IPS DF 19.7 (cell line): ENCODE measurements around the gene KIAA2012.
"Not testable (repeated sequence)": the region's sequence is repeated elsewhere in the genome, so short reads cannot be mapped to it uniquely, and the experiment has no call there.

ENCODE experiments used
- DNase-seq: peaks from one replicate; pipeline ENCODE4 v3.0.0-alpha.2; 2013; ENCODE audit warnings: low read depth, low spot score

The KIAA2012 gene

DNA sequence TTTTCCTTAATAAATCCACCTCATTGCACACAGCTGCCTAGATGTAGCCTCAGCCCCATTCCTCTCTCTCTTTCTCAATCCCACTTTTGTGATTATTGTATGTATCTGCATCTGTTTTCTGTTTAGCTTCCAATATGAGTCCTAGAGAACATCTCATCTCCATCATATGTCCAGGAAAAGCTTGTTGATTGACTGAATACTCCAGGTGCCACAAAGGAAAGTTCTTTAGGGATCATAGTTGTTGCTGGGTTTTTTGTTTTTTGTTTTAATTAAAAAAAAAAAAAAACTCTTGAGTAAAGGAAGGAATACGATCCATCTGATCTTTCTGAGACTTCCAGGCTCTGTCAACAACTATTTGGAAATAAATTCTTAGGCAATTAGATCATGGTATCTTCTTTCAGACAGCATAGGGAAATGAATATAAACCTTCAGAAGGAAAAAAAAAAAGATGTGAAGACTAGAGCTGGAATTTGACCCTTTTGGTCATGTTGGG, 42.5 kb downstream of the KIAA2012 start:
- no peak for DNase-seq

DNA sequence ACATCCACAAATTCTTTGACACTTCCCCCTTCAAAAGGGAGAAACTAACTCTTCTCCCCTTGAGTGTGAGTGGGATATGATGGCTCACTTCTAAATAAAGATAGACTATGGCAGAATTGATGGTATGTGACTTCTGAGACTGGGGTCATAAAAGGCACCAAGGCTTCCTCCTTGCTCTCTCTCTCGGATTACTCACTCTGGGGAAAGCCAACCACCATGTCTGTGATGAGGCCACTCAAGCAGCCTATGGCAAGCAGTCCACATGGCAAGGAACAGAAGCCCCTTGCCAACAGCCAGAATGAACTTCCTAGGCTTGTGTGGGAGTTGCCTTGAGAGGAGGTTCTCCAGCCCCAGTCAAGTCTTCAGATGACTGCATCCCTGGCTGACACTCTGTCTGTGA, 43.6 kb downstream of the KIAA2012 start:
- DNase-seq = no peak

DNA sequence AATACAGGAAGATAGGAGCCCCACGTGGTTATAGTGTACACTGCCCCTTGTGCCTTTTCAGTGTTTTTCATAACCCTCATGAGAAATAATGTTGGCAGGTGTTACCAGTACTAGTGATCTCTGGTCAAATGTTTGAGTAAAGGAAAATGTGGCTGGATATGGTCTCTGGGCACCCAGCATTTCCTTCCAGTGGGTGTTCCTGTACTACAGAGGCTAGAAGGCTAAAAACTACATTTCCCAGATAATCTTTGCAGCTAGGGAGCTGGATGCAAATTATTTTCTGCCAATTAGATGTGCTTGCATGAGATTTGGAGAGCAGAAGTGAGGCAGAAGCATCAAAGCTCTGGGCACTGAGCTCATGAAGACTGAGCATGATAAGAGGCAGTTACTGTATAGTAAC, 45.1 kb downstream of the KIAA2012 start:
- no peak for DNase-seq

DNA sequence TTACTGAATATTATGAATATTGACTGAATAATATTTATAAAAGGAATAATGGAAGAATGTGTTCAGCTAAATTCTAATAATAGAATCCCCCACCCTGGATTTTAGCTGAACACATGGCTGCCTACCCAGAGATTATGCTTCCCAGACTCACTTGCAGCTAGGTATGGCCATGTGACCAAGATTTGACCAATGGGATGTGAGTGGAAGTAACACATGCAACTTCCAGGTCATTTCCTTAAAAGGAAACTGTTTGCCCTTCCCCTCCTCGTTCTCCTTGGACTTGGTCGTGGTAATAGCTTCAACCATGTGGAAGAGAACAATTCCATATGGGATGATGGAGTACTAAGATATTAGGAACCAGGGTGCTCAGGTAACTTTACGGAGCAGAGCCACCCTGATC, 47.8 kb downstream of the KIAA2012 start:
- DNase-seq = no peak

DNA sequence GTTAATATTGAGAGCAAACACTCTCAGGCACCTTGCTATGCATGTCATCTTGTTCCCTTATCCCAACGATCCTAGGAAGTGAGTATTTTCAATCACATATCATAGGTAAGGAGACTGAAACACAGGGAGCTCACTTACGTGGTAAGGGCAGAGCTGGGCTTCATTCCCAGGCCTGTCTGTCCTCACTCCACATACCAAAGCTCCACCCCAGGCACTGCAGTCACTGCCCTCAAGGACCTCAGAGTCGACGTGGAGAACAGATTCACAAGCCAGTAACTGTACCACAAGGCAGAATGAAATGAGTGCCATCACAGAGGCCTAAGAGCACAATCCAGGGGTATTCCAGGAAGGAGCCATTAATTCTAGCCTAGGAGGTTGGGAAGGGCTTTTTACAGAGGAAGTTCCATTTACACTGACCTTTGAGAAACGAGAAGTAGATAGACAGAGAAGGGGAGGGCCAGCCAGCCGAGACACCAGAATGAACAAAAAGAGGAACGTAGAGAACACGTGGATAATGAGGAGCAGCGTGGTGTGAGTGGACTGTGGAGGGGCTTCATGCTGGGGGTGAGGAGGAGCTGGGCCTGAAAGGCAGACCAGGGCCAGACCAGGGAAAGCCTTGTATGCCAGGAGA, 48.6 kb downstream of the KIAA2012 start:
- no peak for DNase-seq

DNA sequence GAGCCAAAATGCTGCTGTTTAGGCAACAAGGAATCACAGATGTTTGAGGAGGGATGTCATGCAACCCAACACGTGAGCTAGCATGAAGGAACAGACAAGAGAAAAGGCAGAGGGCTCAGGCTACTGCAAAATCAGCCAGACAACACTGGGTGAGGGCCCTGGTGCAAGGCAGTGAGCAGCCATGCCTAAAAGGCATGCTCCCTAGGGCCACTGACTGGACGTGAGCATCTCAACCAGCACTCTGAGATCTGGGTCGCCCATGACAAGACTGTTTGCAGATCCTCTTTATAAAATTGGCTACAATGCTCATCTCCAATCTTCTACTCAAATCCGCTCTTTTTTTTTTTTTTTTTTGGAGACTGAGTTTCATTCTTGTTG, 49.1 kb downstream of the KIAA2012 start:
- no peak for DNase-seq

DNA sequence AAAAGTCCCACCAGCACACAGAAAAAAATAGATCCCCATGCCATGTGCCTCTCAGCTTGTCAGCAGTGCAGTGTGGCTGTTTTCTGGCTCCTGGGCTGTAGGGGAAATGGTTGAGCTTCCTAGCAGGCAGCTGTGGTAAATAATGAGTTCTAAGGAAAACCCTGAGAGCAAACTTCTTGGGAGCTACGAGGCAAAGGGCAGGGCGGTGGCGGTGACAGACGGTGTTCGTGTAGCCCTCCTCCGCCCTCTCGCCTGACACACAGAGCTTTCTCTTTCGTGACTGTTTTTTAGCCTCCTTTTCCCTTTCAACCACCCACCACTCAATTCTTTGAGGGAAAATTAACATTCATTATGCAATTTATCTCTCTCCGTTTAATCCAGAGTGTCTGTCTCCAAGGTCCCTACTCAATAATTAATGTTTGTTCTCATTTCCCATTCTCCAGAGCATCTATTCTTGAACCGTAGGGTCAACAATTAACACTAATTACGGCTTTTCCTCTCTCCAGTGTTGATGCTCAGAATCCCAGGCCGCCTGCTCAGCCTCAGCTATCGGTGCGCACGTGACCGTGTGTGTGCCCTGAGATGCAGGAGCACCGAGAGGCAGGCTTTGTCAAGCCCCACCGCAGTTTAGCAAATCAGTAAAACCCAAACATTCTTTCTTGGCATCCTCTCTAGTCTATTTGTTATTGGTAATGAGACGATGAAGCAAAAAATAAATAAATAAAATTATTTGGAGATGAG, 50.1 kb downstream of the KIAA2012 start:
- no peak for DNase-seq

DNA sequence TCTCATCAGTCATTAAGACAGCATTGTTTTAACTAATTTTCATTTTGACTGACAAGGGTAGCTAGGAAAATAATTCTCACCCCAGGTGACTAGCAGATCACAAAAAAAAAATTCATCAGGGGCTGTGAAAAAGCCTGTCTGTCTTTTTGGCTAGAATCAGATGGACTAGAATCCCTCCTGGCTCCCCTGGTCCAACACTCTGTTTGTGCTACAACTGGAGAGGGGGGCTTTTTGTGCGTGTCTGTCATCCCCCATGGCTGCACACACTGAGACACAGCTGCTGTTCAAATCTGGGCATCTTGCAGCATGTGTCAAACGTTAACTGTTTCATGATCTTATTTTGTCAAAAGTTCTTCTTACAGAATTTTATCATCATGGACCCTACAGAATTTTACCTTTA, 51.2 kb downstream of the KIAA2012 start:
- DNase-seq = no peak

DNA sequence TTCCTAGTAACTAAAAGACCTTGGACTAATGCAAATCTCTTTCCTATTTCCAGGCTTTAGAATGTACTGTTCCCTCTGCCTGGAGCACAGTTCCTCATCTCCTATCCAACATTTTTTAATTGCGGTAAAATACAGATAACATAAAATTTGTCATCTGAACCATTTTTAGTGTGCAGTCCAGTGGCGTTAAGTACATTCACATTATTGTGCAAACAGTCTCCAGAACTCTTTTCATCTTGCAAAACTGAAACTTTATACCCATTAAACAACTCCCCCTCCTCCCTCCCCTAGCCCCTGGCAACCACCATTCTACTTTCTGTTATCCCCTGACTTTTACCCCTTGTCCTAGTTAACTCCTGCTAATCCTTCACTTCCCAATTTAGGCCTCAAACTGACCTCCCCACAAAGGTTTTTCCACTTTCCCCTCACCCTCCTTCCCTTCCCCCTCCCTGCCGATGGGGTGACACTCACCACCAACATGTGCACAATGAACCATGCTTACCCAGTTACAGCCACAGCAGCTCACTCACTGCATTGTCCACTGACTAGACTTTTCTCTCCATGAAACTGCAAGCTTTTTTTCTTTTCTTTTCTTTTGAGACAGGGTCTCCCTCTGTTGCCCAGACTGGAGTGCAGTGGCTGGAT, 54.8 kb downstream of the KIAA2012 start:
- no peak for DNase-seq

DNA sequence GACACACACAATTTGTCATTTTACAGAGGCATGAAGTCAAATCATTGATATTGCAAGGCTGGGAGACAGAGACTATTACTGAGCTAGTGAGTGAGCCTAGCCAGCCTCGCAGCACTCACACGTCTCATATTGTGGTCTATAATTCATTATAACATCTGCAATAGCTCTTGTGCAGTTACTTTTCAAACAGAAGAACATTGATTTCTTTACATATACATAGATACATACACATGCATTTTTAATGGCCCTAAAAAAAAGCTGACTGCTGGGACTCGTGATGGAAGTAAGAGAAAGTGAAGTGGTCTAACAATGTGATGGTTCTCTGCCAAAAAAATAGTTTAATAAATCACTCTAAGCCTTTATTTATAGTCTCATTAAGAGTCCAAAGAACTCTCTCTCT, 56.8 kb downstream of the KIAA2012 start:
- no peak for DNase-seq

DNA sequence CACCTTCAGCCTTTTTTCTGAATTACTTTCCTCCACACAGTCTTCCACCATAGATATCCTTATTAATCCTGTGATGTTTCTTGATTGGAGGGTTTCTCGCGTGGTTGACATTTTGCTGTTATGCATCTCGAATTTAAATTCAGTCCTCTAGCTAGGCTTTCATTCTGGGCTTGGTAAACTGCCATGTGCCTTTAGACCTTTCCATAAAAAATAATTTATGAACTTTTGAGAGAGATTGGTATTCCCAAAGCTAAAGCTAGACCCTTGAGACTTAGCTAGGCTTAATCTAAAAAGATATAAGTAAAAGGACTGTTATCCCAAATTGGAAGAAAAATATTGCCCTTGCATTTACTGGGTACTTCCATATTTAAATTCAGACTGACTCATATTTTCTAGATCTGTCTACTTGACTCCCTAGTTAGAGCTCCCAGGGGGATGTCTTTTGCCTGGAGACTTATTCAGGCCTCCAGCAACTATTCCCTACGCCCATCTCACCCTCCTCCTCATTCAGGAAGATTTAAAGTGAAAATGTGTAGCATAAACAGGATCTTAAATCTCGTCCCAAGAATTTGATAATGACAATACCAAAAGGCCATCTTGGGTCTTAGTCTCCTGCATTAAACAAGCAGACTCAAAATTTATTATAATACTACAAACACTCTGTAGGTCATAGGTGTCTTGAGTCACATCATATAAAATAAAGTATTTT, 60.3 kb downstream of the KIAA2012 start:
- DNase-seq = no peak

DNA sequence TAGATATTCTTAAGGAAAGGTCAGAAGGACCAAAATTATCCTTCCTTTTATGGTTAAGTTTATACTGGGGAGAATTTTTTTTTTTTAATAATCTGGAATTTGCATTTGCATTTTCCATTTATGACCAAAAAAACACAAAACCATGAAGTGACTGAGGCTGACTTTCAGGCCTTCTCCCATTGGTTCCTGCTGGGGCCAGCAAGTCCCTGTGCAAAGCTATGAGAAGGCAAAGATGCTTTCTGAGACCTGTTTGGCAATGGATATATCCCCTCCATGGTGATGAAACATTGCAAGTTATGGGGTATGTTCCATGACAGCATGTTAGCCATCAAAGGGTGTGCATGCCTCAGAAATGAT, 60.8 kb downstream of the KIAA2012 start:
- DNase-seq = no peak

DNA sequence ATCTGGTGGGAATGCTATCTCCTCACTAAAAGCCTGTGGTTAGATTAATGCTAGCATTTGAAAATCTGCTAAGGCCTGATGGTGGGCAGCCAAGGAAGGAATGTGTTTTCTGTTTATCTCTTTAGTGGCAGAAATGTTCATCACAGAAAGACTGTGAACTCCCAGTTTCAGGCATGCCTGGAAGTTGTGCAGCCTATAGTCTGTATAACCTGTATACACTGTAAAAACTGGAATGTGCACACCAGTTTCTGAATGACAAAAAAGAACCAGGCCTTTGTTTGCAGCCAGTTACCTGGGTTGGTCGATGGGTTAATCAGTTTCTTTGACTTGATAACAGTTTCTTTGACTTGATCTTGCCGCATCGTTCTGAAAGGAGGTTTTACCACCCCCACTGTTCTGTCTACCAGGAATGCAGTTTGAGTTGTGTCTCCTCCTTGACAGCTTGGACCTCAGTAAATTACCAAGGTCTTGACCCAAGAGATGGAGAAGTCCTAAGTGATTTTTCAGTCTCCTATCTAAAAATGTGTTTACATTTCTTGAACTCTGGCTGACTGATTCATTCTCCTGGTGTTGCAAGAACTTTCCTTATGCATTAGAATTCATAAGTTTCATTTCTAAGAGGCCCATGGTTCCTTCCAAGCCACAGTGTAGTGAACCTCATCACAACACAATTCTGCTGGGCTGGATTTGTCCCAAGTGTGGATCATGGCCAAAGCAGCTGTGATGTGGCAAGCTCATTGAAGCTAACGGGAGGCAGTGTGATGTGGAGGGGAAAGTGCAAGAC, 62.2 kb downstream of the KIAA2012 start:
- no peak for DNase-seq

DNA sequence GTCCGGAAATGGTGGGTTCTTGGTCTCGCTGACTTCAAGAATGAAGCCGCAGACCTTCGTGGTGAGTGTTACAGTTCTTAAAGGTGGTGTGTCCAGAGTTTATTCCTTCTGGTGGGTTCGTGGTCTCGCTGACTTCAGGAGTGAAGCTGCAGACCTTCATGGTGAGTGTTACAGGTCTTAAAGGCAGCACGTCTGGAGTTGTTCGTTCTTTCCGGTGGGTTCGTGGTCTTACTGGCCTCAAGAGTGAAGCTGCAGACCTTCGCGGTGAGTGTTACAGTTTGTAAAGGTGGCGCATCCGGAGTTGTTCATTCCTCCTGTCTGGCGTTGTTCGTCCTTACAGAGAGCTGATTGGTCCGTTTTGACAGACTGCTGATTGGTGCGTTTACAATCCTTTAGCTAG, 63.0 kb downstream of the KIAA2012 start:
- DNase-seq = not testable (repeated sequence)

DNA sequence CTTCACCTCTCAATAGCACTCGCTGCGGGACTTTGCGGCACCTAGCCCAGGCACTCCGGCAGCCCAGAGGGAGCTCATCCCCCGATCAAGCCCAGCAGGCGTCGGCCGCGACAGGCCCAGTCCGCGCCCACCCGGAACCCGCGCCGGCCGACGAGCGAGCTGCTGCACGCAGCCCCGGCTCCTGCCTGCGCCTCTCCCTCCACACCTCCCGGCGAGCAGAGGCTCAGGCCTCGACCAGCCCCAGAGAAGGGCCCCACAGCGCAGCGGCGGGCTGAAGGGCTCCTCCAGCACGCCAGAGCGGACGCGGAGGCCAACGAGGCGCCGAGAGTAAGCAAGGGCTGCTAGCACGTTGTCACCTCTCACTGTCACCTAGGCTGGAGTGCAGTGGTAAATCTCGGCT, 63.5 kb downstream of the KIAA2012 start:
- no peak for DNase-seq

DNA sequence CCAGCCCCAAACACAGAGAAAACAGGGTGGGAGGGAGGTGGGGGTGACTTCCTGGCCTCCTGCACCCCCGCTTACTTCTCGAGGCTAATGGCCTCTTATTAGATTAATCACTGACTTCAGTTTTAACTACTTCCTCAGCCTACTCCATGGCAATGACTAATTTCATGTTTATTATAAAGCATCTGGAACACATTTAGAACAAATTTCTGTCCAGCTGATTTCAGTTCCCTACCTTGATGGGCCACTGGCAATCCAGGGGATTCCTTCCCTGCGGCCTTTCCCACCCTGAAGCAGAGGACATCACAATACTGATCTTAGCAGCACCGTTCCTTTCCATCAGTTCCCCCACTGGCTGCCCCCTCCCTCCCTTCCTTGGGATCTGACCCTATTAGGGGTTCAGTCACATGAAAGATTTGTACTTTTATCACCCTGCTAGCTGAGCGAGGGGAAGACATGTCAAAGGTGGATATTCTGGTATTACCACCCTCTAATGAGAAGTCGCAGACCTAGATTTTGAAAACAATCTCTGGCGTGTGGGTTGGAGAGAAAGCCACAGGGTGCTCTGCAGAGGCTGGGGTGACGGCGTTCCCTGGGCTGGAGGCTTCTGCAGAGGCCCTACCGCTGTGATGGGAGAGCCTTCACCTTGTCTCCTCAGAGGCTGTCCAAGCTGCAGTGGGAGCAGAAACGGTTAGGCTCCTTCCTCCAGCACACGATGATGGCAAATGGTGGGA, 67.6 kb downstream of the KIAA2012 start:
- DNase-seq = no peak

DNA sequence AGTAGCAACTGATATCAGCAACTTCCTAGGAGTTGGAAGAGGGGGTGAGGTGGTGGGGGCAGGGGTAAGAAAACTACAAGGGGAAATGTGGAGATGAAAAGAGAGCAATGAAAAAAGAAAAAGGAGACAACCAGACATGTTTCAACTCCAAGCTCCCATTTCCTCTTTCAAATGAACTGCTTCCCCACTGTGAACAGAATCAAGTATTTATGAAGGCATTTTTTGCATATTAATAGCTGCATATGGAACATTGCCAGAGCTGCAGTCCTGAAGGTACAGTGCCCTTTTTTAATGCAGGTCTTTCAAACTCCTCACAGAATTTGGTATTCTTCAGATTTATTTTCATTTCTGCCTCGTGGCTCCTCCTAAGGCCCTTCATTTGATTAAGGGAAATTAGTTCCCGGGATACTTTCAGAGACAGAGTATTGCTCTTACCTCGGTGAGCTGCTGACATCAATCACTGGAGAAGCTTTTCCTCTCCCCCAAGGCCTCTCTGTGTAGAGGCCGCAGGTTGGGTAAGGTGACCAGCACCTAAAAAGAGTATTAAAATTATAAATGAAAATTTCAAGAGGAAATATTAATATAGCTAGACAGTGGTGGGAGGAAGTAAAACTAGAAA, 68.4 kb downstream of the KIAA2012 start:
- no peak for DNase-seq

DNA sequence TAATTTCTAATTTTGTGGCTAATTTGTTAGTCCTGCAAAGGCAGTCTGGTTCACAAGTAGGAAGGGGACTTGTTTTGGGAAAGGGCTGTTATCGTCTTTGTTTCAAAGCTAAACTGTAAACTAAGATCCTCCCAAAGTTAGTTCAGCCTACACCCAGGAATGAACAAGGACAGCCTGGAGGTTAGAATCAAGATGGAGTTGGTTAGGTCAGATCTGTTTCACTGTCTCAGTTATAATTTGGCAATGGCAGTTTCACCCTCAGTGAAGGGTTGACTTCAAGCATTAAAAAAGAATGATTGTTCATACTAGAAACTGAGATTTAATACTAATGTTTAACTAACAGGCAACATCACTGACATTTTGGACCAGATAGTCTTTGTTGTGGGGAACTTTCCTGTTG, 69.5 kb downstream of the KIAA2012 start:
- DNase-seq = no peak

DNA sequence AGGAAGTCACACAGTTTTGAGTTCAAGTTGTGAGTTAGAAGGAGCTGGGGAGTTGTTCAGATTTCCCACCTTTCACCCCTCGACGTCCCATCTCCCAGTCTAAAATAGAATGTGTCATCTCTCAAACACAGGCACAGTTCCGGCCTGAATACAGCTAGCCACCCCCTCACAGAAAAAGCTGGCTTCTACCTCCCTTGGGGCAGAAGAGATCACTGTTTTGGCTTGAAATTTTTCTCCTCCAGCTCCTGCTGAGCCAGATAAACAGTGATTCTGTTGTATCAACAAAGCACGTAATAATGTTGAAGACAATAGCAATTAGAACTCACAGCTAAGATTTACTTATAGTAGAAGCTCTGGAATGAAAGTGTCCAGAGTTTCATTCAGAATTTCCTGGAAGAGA, 74.7 kb downstream of the KIAA2012 start:
- no peak for DNase-seq

DNA sequence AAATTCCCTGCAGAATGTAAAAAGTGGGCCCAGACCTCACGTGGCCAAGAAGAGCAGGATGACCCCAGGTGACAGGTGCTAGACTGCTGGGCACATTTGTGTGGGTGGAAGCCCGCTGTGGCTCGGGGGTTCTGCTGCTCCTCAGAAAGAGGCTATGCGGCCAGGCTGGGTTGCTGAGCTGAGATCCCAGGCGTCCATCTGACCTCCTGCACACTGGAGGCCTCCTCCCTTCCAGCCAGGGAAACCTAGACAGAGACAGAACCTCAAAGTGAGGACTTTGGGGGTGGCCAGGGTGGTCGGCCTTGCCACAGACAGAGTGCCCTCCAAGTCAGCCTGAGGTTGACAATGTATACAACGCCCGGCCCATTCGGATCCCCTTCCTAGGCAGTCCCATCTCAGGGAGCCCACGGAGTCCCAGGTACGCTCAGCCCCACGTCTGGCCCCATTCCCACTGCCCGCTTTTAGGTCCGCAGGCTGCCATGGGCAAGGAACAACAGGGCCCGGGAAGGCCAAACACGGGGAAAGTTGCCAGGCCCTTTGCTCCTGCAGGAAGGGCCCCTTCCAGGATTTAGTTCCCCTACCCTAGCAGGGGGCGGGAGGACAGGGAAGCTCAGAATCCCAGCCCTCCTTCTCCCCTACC, 75.6 kb downstream of the KIAA2012 start:
- no peak for DNase-seq
